ENCODE data around the gene COL27A1.
"Not testable (repeated sequence)": the region's sequence is repeated elsewhere in the genome, so short reads cannot be mapped to it uniquely, and the experiment has no call there.

COL27A1 gene

GRCh38 chr9:114184071-114184470 is 28.7 kb downstream of the COL27A1 start:
- DNase-seq (ENCODE audit: low spot score): no peak

- no peak for DNase-seq (ENCODE audit: low spot score)
Measured at GRCh38 chr9:114184866-114185265, 29.5 kb downstream of the COL27A1 start.

GRCh38 chr9:114185570-114186490 is 30.5 kb downstream of the COL27A1 start:
- no peak for DNase-seq (ENCODE audit: low spot score)

GRCh38 chr9:114186605-114187289 is 31.4 kb downstream of the COL27A1 start:
- no peak for DNase-seq (ENCODE audit: low spot score)

GRCh38 chr9:114187827-114188226 is 32.5 kb downstream of the COL27A1 start:
- DNase-seq (ENCODE audit: low spot score): no peak

GRCh38 chr9:114189823-114190562 is 34.7 kb downstream of the COL27A1 start:
- DNase-seq (ENCODE audit: low spot score): no peak

GRCh38 chr9:114190563-114190905 is 35.2 kb downstream of the COL27A1 start:
- no peak for DNase-seq (ENCODE audit: low spot score)

GRCh38 chr9:114191402-114191801 is 36.1 kb downstream of the COL27A1 start:
- DNase-seq (ENCODE audit: low spot score): not testable (repeated sequence)

GRCh38 chr9:114192539-114192938 is 37.2 kb downstream of the COL27A1 start:
- DNase-seq (ENCODE audit: low spot score): no peak

GRCh38 chr9:114193090-114193489 is 37.8 kb downstream of the COL27A1 start:
- DNase-seq (ENCODE audit: low spot score): no peak

- DNase-seq (ENCODE audit: low spot score): no peak
Measured at GRCh38 chr9:114196117-114196516, 40.8 kb downstream of the COL27A1 start.

- DNase-seq (ENCODE audit: low spot score): no peak
Measured at GRCh38 chr9:114196979-114197622, 41.8 kb downstream of the COL27A1 start.

GRCh38 chr9:114198249-114199040 is 43.1 kb downstream of the COL27A1 start:
- DNase-seq (ENCODE audit: low spot score): no peak

GRCh38 chr9:114200721-114201300 is 45.5 kb downstream of the COL27A1 start:
- no peak for DNase-seq (ENCODE audit: low spot score)

GRCh38 chr9:114202396-114202795 is 47.1 kb downstream of the COL27A1 start:
- DNase-seq (ENCODE audit: low spot score): no peak

- DNase-seq (ENCODE audit: low spot score): no peak
Measured at GRCh38 chr9:114202849-114203248, 47.5 kb downstream of the COL27A1 start.

GRCh38 chr9:114203410-114204140 is 48.2 kb downstream of the COL27A1 start:
- no peak for DNase-seq (ENCODE audit: low spot score)

- no peak for DNase-seq (ENCODE audit: low spot score)
Measured at GRCh38 chr9:114204265-114204664, 48.9 kb downstream of the COL27A1 start.

- no peak for DNase-seq (ENCODE audit: low spot score)
Measured at GRCh38 chr9:114205171-114206015, 50.1 kb downstream of the COL27A1 start.
